Right lobe of liver (tissue), 6 donors: ENCODE measurements around the gene CYP21A2. TPM values are rescaled to one million over a fixed set of nuclear protein-coding genes. Genes with fewer than 3 reads are reported as not detected.

Experiments used
- ATAC-seq, 4 donors: fragments of 200-7000 bp; cut with Tn5 transposase; one replicate each; pipeline ENCODE4 v1.9.1; 2020; ENCODE audit warnings: mild to moderate bottlenecking in 4 of 4, moderate library complexity in 4 of 4
- DNase-seq, 3 donors: peaks; one replicate each; pipeline ENCODE4 v3.0.0-alpha.2; 2020
- H3K27ac ChIP-seq, 3 donors: fragments of 200-600 bp; one replicate each; pipeline ENCODE4 v1.8.0; 2022
- H3K27me3 ChIP-seq, 2 donors: fragments of 200-600 bp; one replicate each; pipeline ENCODE4 v1.8.0; 2022
- H3K36me3 ChIP-seq, 4 donors: fragments of 200-600 bp; sonication (generic) in 1 of 4; one replicate each; pipeline versions ENCODE4 v1.5.1 to v1.8.0; 2017 to 2022; ENCODE audit warnings: control low read depth in 1 of 4
- H3K4me1 ChIP-seq, 4 donors: fragments of 200-600 bp; sonication (generic) in 1 of 4; one replicate each; pipeline versions ENCODE4 v1.5.1 to v1.8.0; 2017 to 2022; ENCODE audit warnings: control low read depth in 1 of 4
- H3K4me3 ChIP-seq, 3 donors: fragments of 200-600 bp; one replicate each; pipeline ENCODE4 v1.8.0; 2022
- H3K9me3 ChIP-seq, 4 donors: fragments of 200-600 bp; sonication (generic) in 1 of 4; one replicate each; pipeline versions ENCODE4 v1.5.1 to v1.8.0; 2017 to 2022; ENCODE audit warnings: control low read depth in 1 of 4
- POLR2A ChIP-seq: fragments of 450-650 bp; IDR thresholded peaks from one replicate; pipeline ENCODE4 v1.6.1; 2017; ENCODE audit warnings: antibody characterized with exemption, mild to moderate bottlenecking
- WGBS: methylation state at CpG from one replicate; pipeline ENCODE4 v1.1.6; 2018; ENCODE audit warnings: low coverage, low lambda C conversion rate; ENCODE audit not compliant: insufficient coverage; ENCODE audit errors: missing lambda C conversion rate; 5-methylcytosine and 5-hydroxymethylcytosine counted together
- intact Hi-C, 2 donors: fragments of 100-400 bp; cut with DNase I; formaldehyde crosslinking; loops; one replicate each; pipeline versions ENCODE4 v1.11.2 to v1.14.1; 2022
- total RNA-seq, 6 experiments: library from RNA; depleted of rRNA in 2 of 6; stranded (reverse); fragments of >200 nt in 2 of 6; fragmentation: NEBNext Ultra II Directional in 3 of 6; extraction: Animal tissue kit (Norgen Biotek cat#: 25700) in 3 of 6; gene quantifications; one replicate each; pipeline versions ENCODE4 v1.1.0 to v1.2.4, GENCODE V29; 2016 to 2023
- TF ChIP-seq, protein P1 (sequence below), 4 donors: fragments of 200-600 bp in 3 of 4; fragments of 450-650 bp in 1 of 4; IDR thresholded peaks; one replicate each; pipeline versions ENCODE4 v1.5.1 to v1.8.0; 2016 to 2022; ENCODE audit warnings: antibody characterized with exemption in 4 of 4, mild to moderate bottlenecking in 2 of 4
- donor health status: DM: no; HTN: yes; CAD: no.
- donor health status: DM: no; HTN: no; CAD: no.
- donor health status: DM: no; HTN: no; CAD: no.
- donor health status: DM: no; HTN: yes; CAD: no.
- donor health status: DM: no; HTN: yes; CAD: no.

The CYP21A2 gene
- total RNA-seq, 6 experiments from 2014 or later = 5.7 to 60.7 (median 14.0) TPM

DNA sequence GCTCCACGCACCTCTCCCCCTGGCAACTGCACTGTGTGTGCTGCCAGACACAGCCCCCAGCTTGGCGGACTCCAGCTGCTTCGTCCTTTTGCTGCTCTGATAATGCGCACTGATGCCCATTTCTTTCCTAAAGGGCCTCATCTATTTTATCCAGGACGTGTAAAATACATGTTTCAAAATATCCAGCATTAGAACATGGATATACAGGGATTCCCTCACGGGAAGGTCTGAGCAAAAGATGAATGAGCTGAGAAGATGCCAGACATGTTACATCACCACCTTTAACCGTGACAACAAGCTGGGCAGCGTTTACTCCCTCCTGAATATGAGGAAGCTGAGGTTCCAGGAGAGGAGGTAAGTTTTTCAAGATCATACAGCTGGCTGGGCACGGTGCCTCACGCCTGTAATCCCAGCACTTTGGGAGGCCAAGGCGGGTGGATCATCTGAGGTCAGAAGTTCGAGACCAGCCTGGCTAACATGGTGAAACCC is 38.1 kb downstream of the CYP21A2 start:
- H3K27ac ChIP-seq = no peak overlapping the region
- ATAC-seq = no peak
- no peak overlapping the region for H3K4me3 ChIP-seq
- no peak for DNase-seq
- H3K9me3 ChIP-seq = no peaks in the 10 kb centered on the region
- TF ChIP-seq POLR2A = no peak
- TF ChIP-seq, protein P1, sequence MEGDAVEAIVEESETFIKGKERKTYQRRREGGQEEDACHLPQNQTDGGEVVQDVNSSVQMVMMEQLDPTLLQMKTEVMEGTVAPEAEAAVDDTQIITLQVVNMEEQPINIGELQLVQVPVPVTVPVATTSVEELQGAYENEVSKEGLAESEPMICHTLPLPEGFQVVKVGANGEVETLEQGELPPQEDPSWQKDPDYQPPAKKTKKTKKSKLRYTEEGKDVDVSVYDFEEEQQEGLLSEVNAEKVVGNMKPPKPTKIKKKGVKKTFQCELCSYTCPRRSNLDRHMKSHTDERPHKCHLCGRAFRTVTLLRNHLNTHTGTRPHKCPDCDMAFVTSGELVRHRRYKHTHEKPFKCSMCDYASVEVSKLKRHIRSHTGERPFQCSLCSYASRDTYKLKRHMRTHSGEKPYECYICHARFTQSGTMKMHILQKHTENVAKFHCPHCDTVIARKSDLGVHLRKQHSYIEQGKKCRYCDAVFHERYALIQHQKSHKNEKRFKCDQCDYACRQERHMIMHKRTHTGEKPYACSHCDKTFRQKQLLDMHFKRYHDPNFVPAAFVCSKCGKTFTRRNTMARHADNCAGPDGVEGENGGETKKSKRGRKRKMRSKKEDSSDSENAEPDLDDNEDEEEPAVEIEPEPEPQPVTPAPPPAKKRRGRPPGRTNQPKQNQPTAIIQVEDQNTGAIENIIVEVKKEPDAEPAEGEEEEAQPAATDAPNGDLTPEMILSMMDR (IDR thresholded peaks at IDR 0.05) = no peak
- intact Hi-C loops = no loop called here
- 70% methylated on average over 12 of the region's 12 CpGs for WGBS
- no peaks in the 10 kb centered on the region for H3K36me3 ChIP-seq
- no peaks in the 10 kb centered on the region for H3K27me3 ChIP-seq
- H3K4me1 ChIP-seq = no peaks in the 10 kb centered on the region

DNA sequence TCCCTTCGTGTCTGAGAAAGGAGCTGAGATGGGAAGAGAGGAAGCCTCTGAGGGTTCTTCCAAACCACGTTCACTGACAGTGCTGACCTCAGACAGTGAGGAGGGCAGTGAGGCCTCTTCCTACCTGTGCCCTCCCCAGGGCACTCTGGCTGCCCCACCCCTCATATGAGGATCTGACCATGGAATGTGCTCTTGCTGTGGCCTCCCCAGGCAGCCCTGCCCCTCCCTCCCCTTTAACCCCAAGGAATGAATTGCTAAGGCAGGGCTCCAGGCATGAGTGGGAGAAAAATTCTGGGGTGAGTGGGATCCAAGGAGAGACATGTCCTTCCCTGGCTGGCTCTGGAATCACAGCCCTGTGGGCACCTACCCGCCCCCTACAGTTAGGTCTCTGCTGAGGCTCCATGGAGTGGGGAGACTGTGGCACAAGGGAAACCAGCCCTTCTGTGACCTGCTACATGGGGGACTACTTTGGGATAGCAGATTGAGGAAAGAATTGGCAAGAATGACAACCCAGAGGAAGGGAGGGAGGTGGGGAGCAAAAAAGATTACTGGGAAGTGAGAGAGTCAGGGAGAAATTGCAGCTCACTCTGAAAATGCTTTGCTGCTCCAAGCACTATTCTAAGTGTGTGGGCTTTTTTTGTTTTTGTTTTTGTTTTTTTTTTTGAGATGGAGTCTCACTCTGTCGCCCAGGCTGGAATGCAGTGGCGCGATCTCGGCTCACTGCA is 41.5 kb downstream of the CYP21A2 start:
- TF ChIP-seq, protein P1 (IDR thresholded peaks at IDR 0.05) = no peak
- no peak for TF ChIP-seq POLR2A

DNA sequence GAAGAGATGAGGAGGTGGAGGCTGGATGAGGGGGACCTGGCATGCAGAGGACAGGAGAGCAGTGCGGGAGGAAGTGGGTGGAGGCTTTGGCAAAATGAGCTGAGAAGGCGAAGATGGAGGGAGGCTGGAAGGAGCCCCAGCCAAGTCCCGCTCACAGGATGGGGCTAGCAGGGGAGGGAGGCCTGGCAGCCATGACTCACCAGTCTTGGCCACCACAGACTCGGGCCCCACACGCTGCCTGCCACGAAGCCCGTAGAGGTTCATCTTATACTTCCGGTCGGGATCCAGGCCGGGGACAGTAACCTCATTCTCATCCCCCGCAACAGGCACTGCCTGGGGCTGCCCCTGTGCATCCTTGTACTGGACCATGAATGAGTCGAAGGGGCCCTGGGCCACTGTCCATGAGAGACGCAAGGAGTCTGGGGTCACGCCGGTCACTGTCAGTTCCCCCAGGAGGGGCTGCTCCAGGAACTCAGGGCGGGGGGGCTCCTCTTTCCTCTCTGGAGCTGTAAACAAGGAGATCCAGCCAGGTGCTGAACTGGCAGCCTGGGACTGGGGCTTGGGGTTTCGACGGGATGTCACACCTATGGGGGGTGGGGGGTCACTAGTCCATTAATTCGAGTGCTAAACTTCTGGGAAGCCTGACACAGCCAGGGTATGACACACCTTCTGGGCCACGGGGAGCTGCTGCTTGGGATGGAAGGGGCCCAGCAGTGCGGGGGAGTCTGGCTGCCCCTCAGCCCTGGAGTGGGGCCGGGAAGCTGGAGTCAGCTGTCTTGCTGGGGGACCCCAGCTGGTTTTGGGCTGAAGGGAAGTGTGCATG is 43.2 kb downstream of the CYP21A2 start:
- no peak for DNase-seq
- TF ChIP-seq, protein P1 (IDR thresholded peaks at IDR 0.05) = no peak
- TF ChIP-seq POLR2A = no peak
- Histone ChIP-seq H3K27me3 (no peaks in the 10 kb centered on the region), H3K4me3 (no peak overlapping the region), H3K27ac (no peak overlapping the region), H3K36me3 (no peaks in the 10 kb centered on the region), H3K9me3 (no peaks in the 10 kb centered on the region), H3K4me1 (no peaks in the 10 kb centered on the region)
- intact Hi-C loops = no loop called here
- 55% methylated on average over 4 of the region's 22 CpGs for WGBS
- peak; percentile 13 to 43 (median 28) for ATAC-seq

More for the DNA sequence above, 41.5 kb downstream of the CYP21A2 start:
- no peak for ATAC-seq
- Histone ChIP-seq H3K4me1 (no peaks in the 10 kb centered on the region), H3K36me3 (no peaks in the 10 kb centered on the region), H3K9me3 (no peaks in the 10 kb centered on the region), H3K4me3 (no peak overlapping the region), H3K27ac (no peak overlapping the region), H3K27me3 (no peaks in the 10 kb centered on the region)
- WGBS = 63% methylated on average over 2 of the region's 7 CpGs
- DNase-seq = no peak
- intact Hi-C loops = no loop called here

DNA sequence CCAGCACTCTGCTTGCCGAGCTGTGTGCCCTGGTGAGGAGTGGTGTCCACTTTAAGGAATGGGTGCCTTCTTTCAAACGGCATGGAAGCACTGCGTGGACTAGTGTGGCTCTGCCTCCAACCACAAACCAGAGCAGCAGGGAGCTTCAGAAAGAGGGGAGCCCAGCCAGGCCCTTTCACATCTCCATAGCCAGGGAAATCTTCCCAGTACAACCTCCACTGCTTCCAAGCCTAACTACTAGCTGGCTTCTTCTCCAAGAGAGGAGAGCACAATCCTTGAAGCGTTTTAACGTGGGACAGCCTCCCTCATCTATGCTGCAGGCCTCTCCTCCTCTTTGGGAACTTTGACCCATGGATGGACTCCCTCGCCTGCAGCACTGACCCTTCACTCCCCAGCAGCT is 44.3 kb downstream of the CYP21A2 start:
- 36% methylated on average over 2 of the region's 6 CpGs for WGBS
- no peak for ATAC-seq
- intact Hi-C loops = no loop called here
- no peaks in the 10 kb centered on the region for H3K36me3 ChIP-seq
- no peak overlapping the region for H3K27ac ChIP-seq
- H3K4me1 ChIP-seq = peaks cover 0 to 4% (median 0%) of the 10 kb centered on the region in 4 donors
- no peak for TF ChIP-seq POLR2A
- TF ChIP-seq, protein P1 (IDR thresholded peaks at IDR 0.05) = no peak
- H3K27me3 ChIP-seq = no peaks in the 10 kb centered on the region
- H3K9me3 ChIP-seq = no peaks in the 10 kb centered on the region
- no peak for DNase-seq
- H3K4me3 ChIP-seq = no peak overlapping the region
